Putamen (tissue), 1 donor: Measurements from ENCODE around the gene C5orf52.
"Not testable (repeated sequence)": the region's sequence is repeated elsewhere in the genome, so short reads cannot be mapped to it uniquely, and the experiment has no call there.

ENCODE experiments used
- DNase-seq: peaks from one replicate; pipeline ENCODE4 v3.0.0-alpha.2; 2016; ENCODE audit warnings: low spot score

The C5orf52 gene

GRCh38 chr5:157726607-157727006 is 55.3 kb downstream of the C5orf52 start:
- not testable (repeated sequence) for DNase-seq

- DNase-seq = not testable (repeated sequence)
Observed at GRCh38 chr5:157727858-157728257, 56.5 kb downstream of the C5orf52 start.
